Astrocyte (in vitro differentiated cells and primary cell): Measurements from ENCODE around the gene PCED1B. TPM values are rescaled to one million over a fixed set of nuclear protein-coding genes. Genes with fewer than 3 reads are reported as not detected.

ENCODE experiments used
- DNase-seq: peaks from one replicate; pipeline ENCODE4 v3.0.0-alpha.2; 2010; ENCODE audit warnings: low read depth
- FAIRE-seq: peaks from 2 replicates; lab custom pipeline; 2011; peaks lifted over from hg19 to GRCh38; lab: Jason Lieb, UNC
- H2AFZ ChIP-seq: 2 replicates; pipeline ENCODE4 v1.6.0; 2012; ENCODE audit warnings: low read depth, low read length, inconsistent platforms
- H3K27ac ChIP-seq: 2 replicates; pipeline ENCODE4 v1.5.1; 2011; ENCODE audit warnings: low read depth, low read length, inconsistent platforms
- H3K27me3 ChIP-seq: 2 replicates; pipeline ENCODE4 v1.6.0; 2011; ENCODE audit warnings: low read length, inconsistent platforms; ENCODE audit not compliant: insufficient read depth
- H3K36me3 ChIP-seq: 2 replicates; pipeline ENCODE4 v1.5.1; 2011; ENCODE audit warnings: low read length, inconsistent platforms; ENCODE audit not compliant: insufficient read depth
- H3K4me1 ChIP-seq: 2 replicates; pipeline ENCODE4 v1.5.1; 2011; ENCODE audit warnings: low read length, inconsistent platforms; ENCODE audit not compliant: insufficient read depth
- H3K4me2 ChIP-seq: 2 replicates; pipeline ENCODE4 v1.6.0; 2012; ENCODE audit warnings: low read length, inconsistent platforms
- H3K4me3 ChIP-seq: 2 replicates; pipeline ENCODE4 v1.5.1; 2011; ENCODE audit warnings: low read depth, mild to moderate bottlenecking, low read length, inconsistent platforms; ENCODE audit not compliant: insufficient read depth
- H3K79me2 ChIP-seq: 2 replicates; pipeline ENCODE4 v1.6.0; 2012; ENCODE audit warnings: mild to moderate bottlenecking, low read length, inconsistent platforms; ENCODE audit not compliant: insufficient read depth
- H3K9ac ChIP-seq: 2 replicates; pipeline ENCODE4 v1.6.0; 2012; ENCODE audit warnings: mild to moderate bottlenecking, low read length, inconsistent platforms
- H3K9me3 ChIP-seq: 2 replicates; pipeline ENCODE4 v1.5.1; 2012; ENCODE audit warnings: low read depth, mild to moderate bottlenecking, low read length, inconsistent platforms; ENCODE audit not compliant: insufficient read depth
- H4K20me1 ChIP-seq: 2 replicates; pipeline ENCODE4 v1.6.0; 2012; ENCODE audit warnings: low read length, inconsistent platforms; ENCODE audit not compliant: insufficient read depth
- H3K27ac Mint-ChIP-seq: one replicate; pipeline ENCODE4 v1.8.0; 2021; ENCODE audit warnings: mild to moderate bottlenecking, mixed read lengths; ENCODE audit not compliant: unreplicated experiment
- H3K27me3 Mint-ChIP-seq: one replicate; pipeline ENCODE4 v1.8.0; 2021; ENCODE audit warnings: low read depth, mixed read lengths; ENCODE audit not compliant: unreplicated experiment
- H3K36me3 Mint-ChIP-seq: one replicate; pipeline ENCODE4 v1.8.0; 2021; ENCODE audit warnings: low read depth, mixed read lengths; ENCODE audit not compliant: unreplicated experiment
- H3K4me1 Mint-ChIP-seq: one replicate; pipeline ENCODE4 v1.8.0; 2021; ENCODE audit warnings: low read depth, mixed read lengths; ENCODE audit not compliant: unreplicated experiment
- H3K4me3 Mint-ChIP-seq: one replicate; pipeline ENCODE4 v1.8.0; 2021; ENCODE audit warnings: mild to moderate bottlenecking, moderate library complexity, mixed read lengths; ENCODE audit not compliant: unreplicated experiment
- H3K9me3 Mint-ChIP-seq: one replicate; pipeline ENCODE4 v1.8.0; 2021; ENCODE audit warnings: mild to moderate bottlenecking, mixed read lengths; ENCODE audit not compliant: unreplicated experiment
- CTCF ChIP-seq: IDR thresholded peaks from 2 replicates; pipeline ENCODE4 v1.5.1; 2011; ENCODE audit warnings: low read depth, mild to moderate bottlenecking, inconsistent platforms, low read length, moderate library complexity; ENCODE audit not compliant: insufficient read depth
- EZH2 ChIP-seq: IDR thresholded peaks from 2 replicates; pipeline ENCODE4 v1.6.1; 2012; ENCODE audit warnings: mild to moderate bottlenecking, low read length, inconsistent platforms; ENCODE audit not compliant: insufficient read depth
- total RNA-seq: library from RNA; stranded (reverse); gene quantifications from 2 replicates; pipeline ENCODE4 v1.2.1, GENCODE V29; 2021

Gene PCED1B
- total RNA-seq, 1 donor from 2014 or later: 1.8 TPM

GRCh38 chr12:47209014-47209413 is 129.6 kb downstream of the PCED1B start:
- Histone ChIP-seq H3K36me3 (no peaks in the 10 kb centered on the region), H3K4me3 (no peak overlapping the region), H3K79me2 (no peaks in the 10 kb centered on the region), H3K4me1 (peaks cover 3% of the 10 kb centered on the region), H3K4me2 (no peak overlapping the region), H4K20me1 (no peaks in the 10 kb centered on the region), H2AFZ (no peak overlapping the region), H3K9me3 (no peaks in the 10 kb centered on the region), H3K9ac (no peak overlapping the region), H3K27me3 (no peaks in the 10 kb centered on the region), H3K27ac (no peak overlapping the region)
- no peak for TF ChIP-seq CTCF
- no peak for TF ChIP-seq EZH2
- H3K27ac Mint-ChIP-seq: no peak overlapping the region
- no peak overlapping the region for H3K4me3 Mint-ChIP-seq
- H3K36me3 Mint-ChIP-seq: no peaks in the 10 kb centered on the region
- peaks cover 7% of the 10 kb centered on the region for H3K4me1 Mint-ChIP-seq
- H3K9me3 Mint-ChIP-seq: peaks cover 3% of the 10 kb centered on the region
- H3K27me3 Mint-ChIP-seq: no peaks in the 10 kb centered on the region
- FAIRE-seq (no peak), DNase-seq (no peak)

GRCh38 chr12:47210776-47211175 is 131.4 kb downstream of the PCED1B start:
- Histone ChIP-seq H3K4me3 (no peak overlapping the region), H3K27ac (no peak overlapping the region), H2AFZ (no peak overlapping the region), H3K27me3 (no peaks in the 10 kb centered on the region), H3K36me3 (no peaks in the 10 kb centered on the region), H3K79me2 (no peaks in the 10 kb centered on the region), H3K9ac (no peak overlapping the region), H4K20me1 (no peaks in the 10 kb centered on the region), H3K4me1 (peaks cover 3% of the 10 kb centered on the region), H3K9me3 (no peaks in the 10 kb centered on the region), H3K4me2 (no peak overlapping the region)
- DNase-seq (no peak), FAIRE-seq (no peak)
- Mint-ChIP-seq H3K27me3 (no peaks in the 10 kb centered on the region), H3K4me3 (no peak overlapping the region), H3K4me1 (peaks cover 7% of the 10 kb centered on the region), H3K36me3 (no peaks in the 10 kb centered on the region), H3K9me3 (no peaks in the 10 kb centered on the region), H3K27ac (no peak overlapping the region)
- TF ChIP-seq EZH2 (no peak), CTCF (no peak)

GRCh38 chr12:47212701-47213039 is 133.2 kb downstream of the PCED1B start:
- no peak for TF ChIP-seq EZH2
- H3K79me2 ChIP-seq: no peaks in the 10 kb centered on the region
- peaks cover 3% of the 10 kb centered on the region for H3K4me1 ChIP-seq
- no peaks in the 10 kb centered on the region for H3K9me3 Mint-ChIP-seq
- H3K4me1 Mint-ChIP-seq: peaks cover 8% of the 10 kb centered on the region
- H3K4me3 ChIP-seq: no peak overlapping the region
- DNase-seq (no peak), FAIRE-seq (no peak)
- no peaks in the 10 kb centered on the region for H3K36me3 Mint-ChIP-seq
- no peak overlapping the region for H3K4me2 ChIP-seq
- H3K4me3 Mint-ChIP-seq: no peak overlapping the region
- H3K27ac Mint-ChIP-seq: no peak overlapping the region
- no peaks in the 10 kb centered on the region for H3K36me3 ChIP-seq
- no peak overlapping the region for H2AFZ ChIP-seq
- no peak overlapping the region for H3K9ac ChIP-seq
- H3K27me3 Mint-ChIP-seq: no peaks in the 10 kb centered on the region
- no peaks in the 10 kb centered on the region for H3K9me3 ChIP-seq
- H4K20me1 ChIP-seq: no peaks in the 10 kb centered on the region
- H3K27me3 ChIP-seq: no peaks in the 10 kb centered on the region
- H3K27ac ChIP-seq: no peak overlapping the region
